ENCODE results near the gene POLR1G. TPM values are rescaled to one million over a fixed set of nuclear protein-coding genes. Genes with fewer than 3 reads are reported as not detected.

Gene POLR1G
- total RNA-seq, 1 experiment from 2014 or later = 43.4 TPM

GRCh38 chr19:45440259-45440638 lies 33.8 kb downstream of the POLR1G start:
- H3K4me3 Mint-ChIP-seq = peak overlapping the region; percentile 67 to 81
- H2AFZ ChIP-seq (ENCODE audit: low read length) = no peak overlapping the region
- no peaks in the 10 kb centered on the region for H3K79me2 ChIP-seq (ENCODE audit: insufficient read depth, low read length)
- peaks cover 0 to 4% of the 10 kb centered on the region in 2 experiments; a peak in 1 of 5 replicates for H3K9me3 Mint-ChIP-seq
- H3K14ac ChIP-seq (ENCODE audit: insufficient read depth, low read length) = peak overlapping the region; percentile 69; the same call in 1 of the 2 replicates
- H3K23me2 ChIP-seq (ENCODE audit: insufficient read length, low read depth, low read length, poor library complexity, severe bottlenecking) = peaks cover 10% of the 10 kb centered on the region
- no peak overlapping the region for H3K23ac ChIP-seq (ENCODE audit: insufficient read length, low read depth, low read length)
- no CpG with 5 or more reads among the region's 9 CpGs for WGBS (ENCODE audit: extremely low coverage, insufficient read length, low lambda C conversion rate)
- peak overlapping the region; percentile 20 for H3K4me2 ChIP-seq (ENCODE audit: insufficient read depth, insufficient read length, low read length)
- H3K56ac ChIP-seq (ENCODE audit: insufficient read length, low read depth, low read length) = no peak overlapping the region
- H3K9ac ChIP-seq (ENCODE audit: extremely low read depth, insufficient read length, low read length) = no peak overlapping the region
- no peak overlapping the region for H3T11ph ChIP-seq (ENCODE audit: low read length)
- H4K20me1 ChIP-seq (ENCODE audit: control insufficient read depth, insufficient read depth, insufficient read length) = no peaks in the 10 kb centered on the region
- H2BK12ac ChIP-seq (ENCODE audit: insufficient read length, low read depth, low read length) = no peak overlapping the region
- no peaks in the 10 kb centered on the region for H3K36me3 Mint-ChIP-seq (ENCODE audit: insufficient read depth in 1 of 3, low read depth in 3 of 3)
- H3K27me3 ChIP-seq (ENCODE audit: insufficient read depth, low read length) = no peaks in the 10 kb centered on the region
- H2AK5ac ChIP-seq (ENCODE audit: insufficient read length, low read length) = no peak overlapping the region
- no peak overlapping the region for H3K4ac ChIP-seq (ENCODE audit: low read depth, low read length)
- H3K27me3 Mint-ChIP-seq (ENCODE audit: low read depth) = peaks cover 5% of the 10 kb centered on the region; the same call in 1 of the 2 replicates
- H3K4me1 ChIP-seq (ENCODE audit: insufficient read depth, low read length) = peaks cover 2% of the 10 kb centered on the region; the same call in 1 of the 2 replicates
- H3K18ac ChIP-seq (ENCODE audit: insufficient read length, low read depth, low read length) = peak overlapping the region; percentile 10
- H3K27ac Mint-ChIP-seq = no peak overlapping the region
- H2BK120ac ChIP-seq (ENCODE audit: low read depth, low read length, poor library complexity, severe bottlenecking) = no peak overlapping the region
- no peak for DNase-seq
- H2BK20ac ChIP-seq (ENCODE audit: low read depth, low read length, poor library complexity, severe bottlenecking) = no peak overlapping the region
- no peak overlapping the region for H4K8ac ChIP-seq (replicated peaks; ENCODE audit: insufficient read length, low read depth, low read length)
- no peak overlapping the region for H3K27ac ChIP-seq (ENCODE audit: insufficient read length, low read depth, low read length)
- H3K4me1 Mint-ChIP-seq = peaks cover 26 to 32% of the 10 kb centered on the region in 2 experiments
- no peaks in the 10 kb centered on the region for H3K9me3 ChIP-seq (ENCODE audit: control insufficient read depth, low read depth, low read length)
- H4K5ac ChIP-seq (ENCODE audit: insufficient read length, low read depth, low read length) = no peak overlapping the region
- H4K91ac ChIP-seq (ENCODE audit: insufficient read length, low read depth, low read length) = no peak overlapping the region
- H3K79me1 ChIP-seq (ENCODE audit: insufficient read depth, low read depth, low read length, poor library complexity, severe bottlenecking) = no peaks in the 10 kb centered on the region
- no peak overlapping the region for H2BK15ac ChIP-seq (ENCODE audit: low read depth, low read length)
- no peak overlapping the region for H2BK5ac ChIP-seq (ENCODE audit: insufficient read length, low read length)
- no peak for TF ChIP-seq CTCF (conservative IDR thresholded peaks at IDR 0.05)
